Hematopoietic multipotent progenitor cell (in vitro differentiated cells): ENCODE data around the gene OPRD1. TPM values are rescaled to one million over a fixed set of nuclear protein-coding genes. Genes with fewer than 3 reads are reported as not detected.
"Not testable (repeated sequence)": the region's sequence is repeated elsewhere in the genome, so short reads cannot be mapped to it uniquely, and the experiment has no call there.

ENCODE experiments used
- DNase-seq, 3 donors: peaks; one replicate each; pipeline ENCODE4 v3.0.0-alpha.2; 2011 to 2015; ENCODE audit warnings: low read depth in 2 of 3, low spot score in 2 of 3
- total RNA-seq: library from RNA; depleted of rRNA; stranded (reverse); fragments of >200 nt; gene quantifications from one replicate; pipeline ENCODE4 v1.2.3, GENCODE V29; 2012

OPRD1 gene
- total RNA-seq, 1 donor = not detected

DNA sequence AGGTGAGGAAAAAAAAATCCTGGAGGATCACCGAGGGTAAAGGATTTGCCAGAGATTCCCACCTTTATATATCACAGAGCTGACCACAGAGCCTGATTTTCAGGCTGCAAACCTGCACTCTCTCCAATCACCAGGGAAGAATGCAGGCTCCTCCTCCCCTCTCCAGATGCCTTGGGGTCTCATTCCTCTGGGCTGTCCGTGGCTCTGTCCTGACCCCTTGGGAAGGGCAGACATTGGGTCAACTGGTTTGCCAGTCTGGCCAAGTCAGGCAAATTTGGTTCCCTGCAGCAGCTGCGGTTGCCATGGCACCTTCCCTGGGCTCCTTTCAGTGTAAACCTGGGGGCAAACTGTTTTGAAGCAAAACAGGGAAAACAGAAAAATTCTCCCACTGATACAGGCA lies 11.6 kb upstream of the OPRD1 start:
- no peak for DNase-seq

DNA sequence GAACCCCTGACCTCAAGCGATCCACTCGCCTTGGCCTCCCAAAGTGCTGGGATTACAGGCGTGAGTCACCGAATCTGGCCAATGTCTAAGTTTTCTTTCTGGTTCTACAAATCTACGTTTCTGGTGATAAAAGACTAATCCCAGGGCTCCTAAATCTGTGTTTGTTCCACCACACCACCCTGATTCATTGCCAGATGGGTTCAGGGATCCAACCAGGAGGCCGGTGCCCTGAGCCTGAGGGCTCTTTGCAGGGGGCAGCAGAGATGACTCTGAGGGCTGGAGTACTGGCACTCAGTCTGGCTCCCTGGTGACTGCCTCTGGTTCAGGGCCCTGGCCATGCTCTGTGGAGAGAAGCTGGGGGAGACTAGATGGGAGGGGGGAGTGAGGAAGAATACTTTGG lies 10.5 kb upstream of the OPRD1 start:
- no peak for DNase-seq

DNA sequence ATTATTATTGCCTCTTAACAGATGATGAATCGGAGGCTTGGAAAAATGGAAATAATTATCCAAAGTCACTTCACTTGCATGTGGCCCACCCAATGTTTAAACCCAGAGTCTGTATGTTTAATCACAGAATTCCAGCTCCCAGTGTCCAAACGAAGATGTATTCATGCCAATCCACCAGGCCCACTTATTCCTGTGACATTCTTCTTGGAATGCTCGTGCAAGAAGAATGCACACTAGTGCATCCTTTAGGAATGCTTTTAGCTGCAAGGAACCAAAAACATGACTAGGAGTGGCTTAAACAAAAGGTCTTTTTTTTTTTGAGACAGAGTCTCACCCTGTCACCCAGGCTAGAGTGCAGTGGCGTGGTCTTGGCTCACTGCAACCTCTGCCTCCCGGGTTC lies 8.9 kb upstream of the OPRD1 start:
- DNase-seq = no peak

DNA sequence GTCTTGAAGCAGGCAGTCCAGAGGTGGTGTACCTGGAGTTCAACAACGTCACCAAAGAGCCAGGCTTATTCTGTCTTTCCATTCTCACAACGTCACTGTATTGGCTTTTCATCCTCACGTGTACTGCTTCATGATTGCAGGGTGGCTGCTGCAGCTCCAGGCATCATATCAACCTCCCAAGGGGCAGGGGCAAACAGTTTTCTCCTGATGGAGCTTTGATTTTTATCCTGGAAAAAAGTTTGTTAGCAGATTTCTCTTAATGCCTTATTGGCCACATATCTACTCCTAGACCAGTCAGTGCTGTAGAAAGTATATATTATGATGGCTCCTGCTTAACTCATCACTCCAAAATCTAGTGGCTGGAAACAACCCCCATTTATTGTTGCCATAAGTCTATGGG lies 8.3 kb upstream of the OPRD1 start:
- no peak for DNase-seq

DNA sequence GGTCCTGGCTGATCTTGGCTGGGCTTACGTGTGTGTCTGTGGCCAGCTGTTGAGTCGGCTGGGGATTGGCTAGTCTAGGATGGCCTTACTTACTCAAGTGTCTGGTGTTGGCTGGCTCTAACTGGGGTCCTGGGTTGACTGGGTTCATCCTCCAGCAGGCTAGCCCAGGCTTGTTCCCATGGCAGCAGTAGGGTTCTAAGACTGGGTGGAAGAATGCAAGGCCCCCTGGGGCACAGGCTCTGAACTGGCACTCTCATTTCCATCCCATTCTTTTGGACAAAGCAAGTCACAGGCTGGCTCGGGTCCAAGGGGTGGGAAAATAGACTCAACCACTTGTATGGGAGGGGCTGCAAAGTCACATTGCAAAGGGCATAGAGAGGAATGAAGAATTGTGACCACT lies 7.9 kb upstream of the OPRD1 start:
- no peak for DNase-seq

DNA sequence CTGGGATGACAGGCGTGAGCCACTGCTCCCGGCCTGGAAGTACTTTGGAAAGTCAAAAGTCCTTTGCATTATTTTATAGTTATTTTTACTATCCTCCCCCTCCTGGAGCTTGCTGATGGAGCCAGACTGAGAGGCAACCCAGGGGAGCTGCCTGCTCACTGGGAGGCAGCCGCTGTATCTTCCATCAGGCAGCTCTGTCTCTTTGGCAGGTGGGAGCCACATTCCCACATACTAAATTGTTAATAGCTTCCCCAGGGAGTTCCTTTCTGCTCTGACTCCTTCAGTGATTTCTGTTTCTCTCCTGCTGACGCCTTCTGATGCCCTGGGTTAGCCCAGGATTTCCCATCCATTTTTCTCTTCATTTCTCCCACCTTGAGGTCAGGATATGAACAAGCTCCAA lies 4.9 kb upstream of the OPRD1 start:
- DNase-seq = no peak

DNA sequence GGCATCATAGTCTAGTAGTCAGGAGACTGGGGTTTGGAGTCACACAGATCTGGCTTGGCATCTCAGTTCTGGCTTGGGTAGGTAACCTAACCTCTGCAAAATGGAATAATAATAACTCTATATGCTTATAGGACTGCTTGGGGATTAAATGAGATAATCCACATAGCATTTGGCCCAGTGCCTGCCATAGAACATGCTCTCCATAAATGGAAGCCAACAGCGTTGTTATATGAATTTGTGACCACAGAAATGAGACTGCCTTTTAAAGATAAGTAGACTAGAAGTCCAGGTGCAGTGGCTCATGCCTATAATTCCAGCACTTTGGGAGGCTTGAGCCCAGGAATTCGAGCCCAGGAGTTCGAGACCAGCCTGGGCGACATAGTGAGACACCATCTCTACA lies 4.0 kb upstream of the OPRD1 start:
- DNase-seq = no peak

DNA sequence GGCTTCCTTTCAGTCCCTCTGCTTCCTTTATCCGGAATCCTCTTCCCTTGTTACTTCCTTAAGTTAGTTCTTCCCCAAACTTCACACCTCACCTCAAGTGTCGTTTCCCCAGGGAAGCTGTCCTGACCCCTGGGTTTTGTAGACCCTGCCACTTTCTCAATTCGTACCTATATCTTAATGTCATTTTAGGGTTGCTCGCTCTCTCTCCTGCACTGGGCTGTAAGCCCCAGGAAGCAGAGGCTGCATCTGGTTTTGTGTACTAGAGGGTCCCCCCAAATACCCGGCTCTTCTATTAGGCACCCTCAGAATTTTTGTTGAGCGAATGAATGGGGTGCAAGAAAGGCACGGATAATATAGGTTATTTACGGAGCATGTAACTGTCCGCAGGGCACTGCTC lies 603 bp upstream of the OPRD1 start:
- no peak for DNase-seq

DNA sequence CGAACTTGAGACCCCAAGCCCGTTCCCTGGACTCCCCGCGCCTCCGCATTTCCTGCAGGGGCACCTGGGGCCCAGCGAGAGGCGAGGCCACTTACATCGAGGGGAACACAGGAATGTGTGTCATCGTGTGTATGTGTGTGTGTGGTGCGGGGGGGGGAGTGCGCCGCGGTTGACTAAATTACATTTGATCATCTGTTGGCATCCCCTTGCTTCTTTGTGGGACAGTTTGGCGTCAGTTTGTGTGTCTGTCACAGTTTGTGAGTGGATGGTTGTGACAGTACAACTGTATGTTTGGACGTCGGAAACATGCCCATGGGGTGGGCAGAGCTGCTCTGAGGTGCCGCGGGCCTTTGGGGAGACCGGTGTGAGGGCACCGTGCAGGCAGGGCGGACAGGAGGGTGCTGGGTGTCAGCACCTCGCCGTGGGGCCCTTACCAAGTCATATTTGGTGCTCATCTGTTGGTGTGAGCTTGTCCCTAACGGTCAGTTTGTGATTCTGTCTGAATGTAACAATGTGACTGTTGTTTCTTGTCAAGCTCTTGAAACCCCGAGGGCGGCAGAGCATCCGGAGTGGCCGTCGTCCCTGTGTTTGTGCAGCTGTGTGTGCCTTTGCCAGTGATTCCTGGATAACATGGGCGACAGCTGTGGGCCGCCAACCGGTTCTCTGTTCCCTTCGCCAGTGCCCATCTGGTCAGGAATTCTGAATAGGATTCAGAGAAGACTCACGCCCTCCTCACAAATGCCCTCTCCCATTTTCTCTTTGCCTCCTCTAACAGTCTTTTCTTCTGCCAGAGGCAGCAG lies 899 bp downstream of the OPRD1 start:
- DNase-seq = no peak

DNA sequence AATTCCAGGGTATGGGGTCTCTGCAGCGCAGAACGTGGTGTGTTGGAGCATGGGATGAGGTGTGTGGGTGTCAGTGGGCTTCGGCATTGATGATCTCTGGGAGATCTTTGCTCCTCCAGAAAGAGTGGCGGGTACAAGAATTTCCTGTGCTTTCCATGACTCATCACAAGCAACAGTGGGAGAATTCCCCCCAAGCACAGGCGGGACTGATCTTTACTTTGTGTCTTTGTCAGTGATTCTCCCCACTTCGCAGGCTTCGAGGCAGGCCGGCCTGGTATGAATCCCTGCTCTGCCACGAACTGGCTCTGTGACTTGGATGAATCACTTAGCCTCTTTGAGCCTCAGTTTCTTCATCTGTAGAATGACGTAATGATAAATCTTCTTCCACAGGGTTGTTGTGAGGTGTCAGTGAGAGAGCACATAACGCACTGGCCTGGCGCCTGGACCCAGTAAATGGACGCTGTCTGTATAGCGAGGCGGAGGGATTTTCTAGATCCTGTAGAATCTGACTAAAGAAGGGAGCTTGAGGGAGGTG lies 2.0 kb downstream of the OPRD1 start:
- no peak for DNase-seq

DNA sequence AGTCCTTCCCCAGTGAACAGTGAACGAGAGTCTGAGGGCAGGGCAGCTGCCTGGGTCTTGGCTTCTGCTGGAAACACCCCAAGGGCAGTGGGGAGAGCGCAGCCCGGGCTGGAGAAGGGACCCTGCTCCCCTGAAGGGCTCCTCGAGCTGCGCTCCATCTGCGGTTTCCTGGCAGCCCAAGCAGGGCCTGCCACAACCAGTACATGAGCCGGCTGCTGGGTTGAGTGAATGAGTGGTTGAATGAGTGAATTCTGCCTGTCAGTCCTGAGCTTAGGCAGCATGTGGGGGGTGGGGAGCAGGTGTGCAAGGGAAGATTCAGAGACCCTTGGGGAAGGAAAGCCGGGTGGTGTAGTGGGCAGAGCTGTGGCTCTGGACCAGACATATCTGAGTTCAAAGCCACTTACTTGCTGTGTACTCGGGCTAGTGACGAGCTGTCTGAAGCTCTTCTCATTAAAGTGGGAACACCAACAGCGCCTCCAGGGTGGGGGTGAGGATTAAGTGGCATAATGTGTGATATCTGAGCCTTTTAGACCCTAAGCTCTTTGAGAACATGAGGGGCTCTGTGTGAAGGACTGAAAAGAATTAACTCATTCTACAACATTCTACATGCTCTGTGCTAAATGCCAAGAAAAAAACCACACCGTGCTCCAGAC lies 3.7 kb downstream of the OPRD1 start:
- peak in 1 of 3 donors; percentile 45 for DNase-seq

DNA sequence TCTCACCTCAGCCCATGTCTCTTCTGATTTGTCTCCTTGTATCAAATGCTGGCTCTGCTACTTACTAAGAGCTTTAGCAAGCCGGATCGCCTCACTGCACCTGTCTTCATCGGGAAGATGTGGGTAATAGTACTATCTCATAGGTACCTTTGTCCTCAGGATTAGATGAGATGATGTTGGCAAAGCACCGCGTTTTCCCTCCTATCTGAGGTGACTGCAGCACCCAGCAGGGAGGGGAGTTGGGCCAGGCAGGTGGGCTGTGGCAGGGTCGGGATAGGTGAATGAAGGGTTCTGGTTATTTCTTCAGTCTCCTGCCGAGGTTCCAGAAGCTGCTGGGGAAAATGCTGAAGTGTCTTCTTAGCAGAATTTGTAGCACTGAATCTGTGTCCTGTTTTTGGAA lies 5.2 kb downstream of the OPRD1 start:
- no peak for DNase-seq

DNA sequence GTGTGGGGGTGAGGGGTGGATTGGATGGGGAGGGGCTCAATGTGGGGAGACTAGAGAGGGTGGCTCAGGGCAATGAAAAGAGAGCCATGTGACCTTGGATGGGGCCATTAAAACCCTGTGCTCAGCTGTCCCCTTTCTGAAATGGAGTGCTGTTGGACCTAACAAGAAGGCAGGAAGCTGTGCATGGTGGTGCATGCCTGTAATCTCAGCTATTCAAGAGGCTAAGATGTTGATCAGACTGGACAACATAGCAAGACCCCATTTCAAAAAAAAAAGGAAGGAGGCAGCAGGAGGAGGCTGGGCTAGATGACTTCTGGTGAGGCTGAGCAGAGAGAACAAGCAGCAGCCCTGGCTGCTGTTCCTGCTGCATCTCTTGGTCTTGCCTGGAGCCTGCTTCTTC lies 7.0 kb downstream of the OPRD1 start:
- DNase-seq = no peak

DNA sequence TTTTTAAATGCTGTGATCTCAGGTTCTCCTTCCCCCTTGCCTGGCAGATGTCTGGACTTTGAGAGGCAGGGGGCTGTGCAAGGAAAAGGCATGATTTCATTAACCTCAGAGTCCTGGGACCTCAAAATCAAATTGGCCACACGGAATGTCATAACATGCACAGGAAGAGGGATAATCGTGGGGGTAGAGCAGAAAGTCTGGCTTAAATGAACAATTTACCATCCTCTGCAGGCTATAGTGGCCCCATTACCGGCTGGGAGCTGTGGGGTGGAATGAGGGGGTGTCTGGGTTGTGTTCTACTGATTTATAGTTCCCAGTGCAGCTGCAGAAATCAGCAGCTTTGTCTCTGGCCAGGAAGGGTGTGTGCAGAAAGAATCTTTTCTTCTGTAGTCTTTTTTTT lies 10.8 kb downstream of the OPRD1 start:
- no peak for DNase-seq

DNA sequence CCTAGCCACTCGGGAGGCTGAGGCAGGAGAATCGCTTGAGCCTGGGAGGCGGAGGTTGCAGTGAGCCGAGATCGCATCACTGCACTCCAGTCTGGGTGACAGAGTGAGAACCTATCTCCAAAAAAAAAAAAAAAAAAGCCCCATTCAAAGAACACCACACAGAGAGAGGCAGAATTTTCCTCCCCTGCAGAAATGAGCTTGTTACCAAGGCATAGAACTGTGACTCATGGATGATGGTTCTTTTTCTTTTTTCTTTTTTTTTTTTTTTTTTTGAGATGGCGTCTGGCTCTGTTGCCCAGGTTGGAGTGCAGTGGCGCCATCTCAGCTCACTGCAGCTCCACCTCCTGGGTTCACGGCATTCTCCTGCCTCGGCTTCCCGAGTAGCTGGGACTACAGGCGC lies 12.1 kb downstream of the OPRD1 start:
- not testable (repeated sequence) for DNase-seq

DNA sequence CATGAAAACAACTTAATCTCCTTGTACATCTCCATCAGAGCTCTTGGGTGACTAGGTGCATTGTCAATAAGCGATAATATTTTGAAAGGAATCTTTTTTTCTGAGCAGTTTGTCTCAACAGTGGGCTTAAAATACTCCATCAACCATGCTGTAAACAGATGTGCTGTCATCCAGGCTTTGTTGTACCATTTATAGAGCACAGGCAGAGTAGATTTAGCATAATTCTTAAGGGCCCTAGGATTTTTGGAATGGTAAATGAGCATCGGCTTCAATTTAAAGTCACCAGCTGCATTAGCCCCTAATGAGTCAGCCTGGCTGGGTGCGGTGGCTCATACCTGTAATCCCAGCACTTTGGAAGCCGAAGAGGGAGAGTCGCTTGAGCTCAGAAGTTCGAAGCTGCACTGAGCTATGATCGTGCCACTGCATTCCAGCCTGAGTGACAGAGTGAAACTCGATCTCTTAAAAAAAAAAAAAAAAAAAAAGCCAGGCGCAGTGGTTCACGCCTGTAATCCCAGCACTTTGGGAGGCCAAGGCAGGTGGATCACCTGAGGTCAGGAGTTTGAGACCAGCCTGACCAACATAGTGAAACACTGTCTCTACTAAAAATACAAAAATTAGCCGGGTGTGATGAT lies 16.4 kb downstream of the OPRD1 start:
- DNase-seq = not testable (repeated sequence)

DNA sequence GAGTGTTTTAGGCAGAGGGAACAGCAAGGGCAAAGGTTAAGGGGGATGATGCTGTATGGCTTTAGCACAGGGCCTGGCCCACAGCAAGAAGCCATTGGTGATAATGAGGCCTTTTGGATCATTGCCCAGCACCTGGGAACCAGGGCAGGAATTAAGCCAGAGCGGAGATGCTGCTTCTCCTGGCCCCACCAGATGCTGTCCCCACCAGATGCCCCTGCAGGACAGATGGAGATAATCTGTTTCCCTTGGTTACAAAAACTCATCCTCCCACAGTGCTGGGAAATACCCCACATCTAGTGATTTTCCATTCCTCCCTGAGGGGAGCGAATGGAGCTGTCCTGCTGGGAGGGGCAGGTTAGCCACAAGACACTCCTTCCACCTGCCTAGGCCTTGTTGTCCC lies 18.8 kb downstream of the OPRD1 start:
- no peak for DNase-seq

DNA sequence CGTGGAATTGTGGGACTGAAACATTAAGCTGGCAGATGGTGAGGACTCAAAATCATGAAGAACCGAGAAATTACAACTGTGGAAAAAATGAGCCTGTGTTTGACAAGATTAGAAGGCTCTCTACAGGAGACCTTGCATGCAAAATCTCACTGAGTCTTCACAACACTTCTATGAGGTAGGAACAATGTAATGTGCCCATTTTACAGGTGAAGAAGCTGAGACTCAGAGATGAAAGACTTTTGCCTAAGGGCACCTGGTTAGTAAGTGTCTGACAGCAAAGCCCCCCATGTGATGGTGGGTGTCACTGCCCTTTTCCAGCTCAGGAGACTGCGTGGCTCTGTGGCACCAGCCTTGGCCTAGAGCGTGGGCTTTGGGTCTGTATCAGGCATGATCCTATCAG lies 21.0 kb downstream of the OPRD1 start:
- no peak for DNase-seq

DNA sequence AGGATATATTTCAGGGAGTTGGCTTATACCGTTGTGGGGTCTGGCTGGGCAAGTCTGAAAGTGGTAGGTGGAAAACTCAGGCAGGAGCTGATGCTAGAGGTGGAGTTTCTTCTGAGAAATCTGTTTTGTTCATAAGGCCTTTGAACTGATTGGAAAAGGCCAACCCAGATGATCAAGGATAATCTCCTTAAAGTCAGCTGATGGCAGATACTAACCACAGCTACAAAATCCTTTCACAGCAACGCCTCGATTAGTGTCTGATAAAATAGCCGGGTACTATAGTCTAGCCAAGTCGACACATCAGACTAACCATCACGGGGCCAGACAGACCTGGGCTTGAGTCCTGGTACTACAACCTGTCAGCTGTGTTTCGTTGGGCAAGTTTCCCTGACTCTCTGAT lies 21.4 kb downstream of the OPRD1 start:
- no peak for DNase-seq

DNA sequence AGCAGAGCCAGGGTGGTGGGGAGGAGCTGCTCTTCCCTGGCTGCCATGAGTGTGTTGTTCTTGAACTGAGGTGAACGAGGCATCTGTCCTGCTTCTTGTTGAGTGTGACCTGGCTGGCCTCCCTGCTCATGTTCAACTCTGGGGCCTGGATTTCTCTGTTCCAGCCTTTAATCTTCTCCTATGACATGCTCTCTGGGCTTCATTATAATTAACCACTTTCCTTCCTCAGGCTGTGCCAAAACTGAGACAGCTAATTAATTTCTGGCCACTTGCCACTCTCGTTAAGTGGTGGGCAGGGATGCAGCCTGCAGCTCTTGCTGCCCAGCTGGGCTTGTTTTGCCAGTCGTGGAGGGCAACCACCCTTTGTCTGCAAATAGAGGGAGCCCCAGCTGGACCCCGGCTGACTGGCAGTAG lies 23.3 kb downstream of the OPRD1 start:
- no peak for DNase-seq

DNA sequence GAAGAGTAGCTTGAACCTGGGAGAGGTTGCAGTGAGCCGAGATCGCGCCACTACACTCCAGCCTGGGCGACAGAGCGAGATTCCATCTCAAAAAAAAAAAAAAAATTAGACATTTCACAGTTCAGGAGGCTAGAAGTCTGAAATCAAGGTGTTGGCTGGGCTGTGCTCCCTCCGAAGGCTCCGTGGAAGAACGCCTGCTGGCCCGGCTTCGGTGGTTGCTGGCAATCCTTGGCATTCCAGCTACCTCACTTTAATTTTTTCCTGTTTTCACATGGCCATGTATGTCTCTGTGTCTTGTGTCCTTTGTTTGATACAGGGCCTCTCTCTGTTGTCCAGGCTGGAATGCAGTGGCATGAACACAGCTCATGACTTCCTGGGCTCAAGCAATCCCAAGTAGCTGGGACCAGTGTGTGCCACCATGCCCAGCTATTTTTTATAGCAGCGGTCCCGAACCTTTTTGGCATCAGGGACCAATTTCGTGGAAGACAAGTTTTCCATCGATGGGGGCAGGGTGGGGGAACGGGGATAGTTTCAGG lies 24.5 kb downstream of the OPRD1 start:
- no peak for DNase-seq
